Activated T-cell treated with anti-CD3 and anti-CD28 coated beads for 24 hours (primary cell): Measurements from ENCODE around the gene H2AZ2.

ENCODE experiments used
- DNase-seq: peaks from one replicate; pipeline ENCODE4 v3.0.0-alpha.2; 2020; ENCODE audit warnings: low read depth

Gene H2AZ2

DNA sequence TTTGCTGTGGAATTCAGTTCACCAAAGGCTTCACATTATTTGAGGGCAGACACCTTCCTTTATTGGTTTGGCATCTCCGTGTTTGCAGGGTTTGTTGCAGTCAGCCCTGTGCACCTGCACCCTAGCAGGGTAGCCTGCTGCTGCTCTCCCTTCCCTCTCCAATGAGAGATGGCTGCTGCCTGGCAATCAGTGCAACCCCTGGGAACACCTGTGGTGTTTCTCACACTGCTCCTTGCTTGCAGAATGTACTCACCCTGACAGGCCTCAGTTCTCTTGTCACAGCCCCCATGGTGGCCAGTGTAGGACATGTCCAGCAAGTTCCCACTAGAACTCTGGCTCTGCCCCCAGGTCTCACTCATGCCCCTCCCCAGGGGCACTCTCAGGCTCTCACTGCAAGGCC, 63.5 kb downstream of the H2AZ2 start:
- no peak for DNase-seq

DNA sequence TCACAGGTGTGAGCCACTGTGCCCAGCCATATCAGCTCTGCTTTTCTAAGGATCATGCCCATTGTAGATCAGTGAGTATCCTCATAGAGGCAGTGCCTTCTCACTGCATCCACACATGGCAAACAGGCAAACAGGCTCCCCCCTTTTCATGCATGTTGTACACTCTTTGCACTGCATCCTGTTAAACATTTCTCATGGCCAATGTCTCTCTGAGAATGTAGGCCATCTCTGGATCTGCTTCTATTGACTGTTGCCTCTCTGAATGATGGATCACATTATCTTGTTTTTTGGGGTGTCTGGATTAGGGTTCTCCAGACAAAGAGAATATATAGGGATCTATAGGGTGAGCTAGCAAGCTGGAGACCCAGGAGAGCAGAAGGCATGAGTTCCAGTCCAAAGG, 64.5 kb downstream of the H2AZ2 start:
- DNase-seq = no peak

DNA sequence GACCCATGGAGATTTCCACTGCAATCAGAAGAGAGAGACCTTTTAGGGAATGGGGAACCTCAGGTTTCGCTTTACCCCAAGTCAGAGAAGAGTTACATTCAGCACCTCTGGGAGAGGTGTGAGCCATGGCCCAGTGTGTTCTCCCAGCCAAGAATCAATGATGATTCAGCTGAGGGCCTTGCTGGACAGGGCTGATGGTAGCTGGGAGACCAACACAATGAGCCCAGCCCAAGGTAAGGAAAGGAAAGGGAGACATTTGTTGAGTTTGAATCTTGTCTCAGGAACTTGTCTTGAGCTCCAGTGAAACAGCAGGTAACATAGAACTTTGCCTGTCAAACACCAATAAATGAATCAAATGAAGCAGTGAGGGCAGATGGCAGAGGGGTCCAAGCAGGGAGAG, 65.4 kb downstream of the H2AZ2 start:
- DNase-seq = no peak
